SK-N-SH treated with all-trans-retinoic acid at 6 μM for 48 hours (cell line): ENCODE measurements around the gene MBD5.

ENCODE experiments used
- ATAC-seq: fragments of 200-7000 bp; cut with Tn5 transposase; 3 replicates; pipeline ENCODE4 v1.9.1; 2020; ENCODE audit warnings: mild to moderate bottlenecking, moderate library complexity
- ARNTL ChIP-seq: fragments of 450-650 bp; formaldehyde crosslinking; IDR thresholded peaks from 2 replicates; pipeline ENCODE4 v1.5.0; 2020; ENCODE audit warnings: low read depth, mild to moderate bottlenecking, moderate library complexity, borderline replicate concordance
- CSDC2 ChIP-seq: fragments of 250-450 bp; sonication (Bioruptor Pico); IDR thresholded peaks from 2 replicates; pipeline ENCODE4 v1.5.0; 2020; ENCODE audit warnings: mild to moderate bottlenecking, moderate library complexity
- ESRRG ChIP-seq: fragments of 250-450 bp; sonication (Bioruptor Pico); IDR thresholded peaks from 2 replicates; pipeline ENCODE4 v1.6.1; 2021; ENCODE audit warnings: mild to moderate bottlenecking
- ISL1 ChIP-seq: fragments of 250-450 bp; sonication (Bioruptor Pico); IDR thresholded peaks from 2 replicates; pipeline ENCODE4 v2.1.2; 2022; ENCODE audit warnings: mild to moderate bottlenecking, moderate library complexity
- PPARA ChIP-seq: fragments of 250-450 bp; sonication (Bioruptor Pico); IDR thresholded peaks from 2 replicates; pipeline ENCODE4 v1.5.0; 2020; ENCODE audit warnings: mild to moderate bottlenecking, borderline replicate concordance
- SNAI2 ChIP-seq: fragments of 250-450 bp; sonication (Bioruptor Pico); IDR thresholded peaks from 2 replicates; pipeline ENCODE4 v1.5.0; 2020; ENCODE audit warnings: mild to moderate bottlenecking, moderate library complexity
- TCF4 ChIP-seq: fragments of 250-450 bp; sonication (Bioruptor Pico); IDR thresholded peaks from 2 replicates; pipeline ENCODE4 v1.8.0; 2021; ENCODE audit warnings: mild to moderate bottlenecking, moderate library complexity, borderline replicate concordance
- ZC3H10 ChIP-seq: fragments of 250-450 bp; sonication (Bioruptor Pico); IDR thresholded peaks from 2 replicates; pipeline ENCODE4 v1.5.1; 2021; ENCODE audit warnings: mild to moderate bottlenecking, moderate library complexity
- ZFP3 ChIP-seq: fragments of 250-450 bp; sonication (Bioruptor Pico); IDR thresholded peaks from 2 replicates; pipeline ENCODE4 v1.5.0; 2020; ENCODE audit warnings: mild to moderate bottlenecking, moderate library complexity
- ZNF565 ChIP-seq: fragments of 450-650 bp; formaldehyde crosslinking; conservative IDR thresholded peaks from 2 replicates; pipeline ENCODE4 v1.5.0; 2020; ENCODE audit warnings: low read depth, mild to moderate bottlenecking, moderate library complexity
- ZNF70 ChIP-seq: fragments of 450-650 bp; formaldehyde crosslinking; IDR thresholded peaks from 2 replicates; pipeline ENCODE4 v1.5.0; 2020; ENCODE audit warnings: mild to moderate bottlenecking, moderate library complexity
- ZNF8 ChIP-seq: fragments of 450-650 bp; formaldehyde crosslinking; IDR thresholded peaks from 2 replicates; pipeline ENCODE4 v1.5.0; 2020; ENCODE audit warnings: mild to moderate bottlenecking, moderate library complexity
- TF ChIP-seq, protein P1 (sequence below): fragments of 250-450 bp; sonication (Bioruptor Pico); IDR thresholded peaks from 2 replicates; pipeline ENCODE4 v1.5.1; 2020; ENCODE audit warnings: low read depth, mild to moderate bottlenecking, moderate library complexity
- TF ChIP-seq, protein P2 (sequence below): fragments of 250-450 bp; sonication (Bioruptor Pico); IDR thresholded peaks from 2 replicates; pipeline ENCODE4 v1.5.0; 2020; ENCODE audit warnings: mild to moderate bottlenecking, moderate library complexity
- TF ChIP-seq, protein P3 (sequence below): fragments of 250-450 bp; sonication (Bioruptor Pico); IDR thresholded peaks from 2 replicates; pipeline ENCODE4 v1.5.1; 2021; ENCODE audit warnings: mild to moderate bottlenecking, moderate library complexity
- TF ChIP-seq, protein P4 (sequence below): fragments of 250-450 bp; sonication (Bioruptor Pico); IDR thresholded peaks from 2 replicates; pipeline ENCODE4 v1.8.0; 2021; ENCODE audit warnings: low read depth, mild to moderate bottlenecking, moderate library complexity, borderline replicate concordance

The MBD5 gene

DNA sequence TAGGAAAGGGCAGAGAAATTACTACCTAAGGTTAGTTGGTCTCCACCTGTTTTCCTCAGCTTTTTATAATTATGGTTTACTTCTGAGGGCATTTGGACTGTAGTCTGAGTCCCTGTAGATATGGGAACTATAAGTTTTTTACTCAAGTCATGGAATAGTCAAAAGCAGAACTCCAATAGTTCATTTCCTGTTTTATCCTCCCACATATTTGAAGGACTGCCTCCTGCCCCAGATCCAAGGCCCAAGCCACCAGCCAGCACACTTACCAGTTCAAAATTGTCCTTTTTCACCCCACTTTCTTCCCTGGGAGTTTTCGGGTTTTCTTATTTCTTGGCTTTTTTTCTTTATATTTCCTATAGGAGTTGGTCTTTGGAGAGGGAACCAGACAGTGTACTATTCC is 164.1 kb downstream of the MBD5 start (continued):
- TF ChIP-seq, protein P1, sequence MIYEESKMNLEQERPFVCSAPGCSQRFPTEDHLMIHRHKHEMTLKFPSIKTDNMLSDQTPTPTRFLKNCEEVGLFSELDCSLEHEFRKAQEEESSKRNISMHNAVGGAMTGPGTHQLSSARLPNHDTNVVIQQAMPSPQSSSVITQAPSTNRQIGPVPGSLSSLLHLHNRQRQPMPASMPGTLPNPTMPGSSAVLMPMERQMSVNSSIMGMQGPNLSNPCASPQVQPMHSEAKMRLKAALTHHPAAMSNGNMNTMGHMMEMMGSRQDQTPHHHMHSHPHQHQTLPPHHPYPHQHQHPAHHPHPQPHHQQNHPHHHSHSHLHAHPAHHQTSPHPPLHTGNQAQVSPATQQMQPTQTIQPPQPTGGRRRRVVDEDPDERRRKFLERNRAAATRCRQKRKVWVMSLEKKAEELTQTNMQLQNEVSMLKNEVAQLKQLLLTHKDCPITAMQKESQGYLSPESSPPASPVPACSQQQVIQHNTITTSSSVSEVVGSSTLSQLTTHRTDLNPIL (CRISPR knock-in tag) = no peak
- TF ChIP-seq TCF4 (CRISPR knock-in tag) (no peak), ISL1 (CRISPR knock-in tag) (no peak)
- TF ChIP-seq, protein P2, sequence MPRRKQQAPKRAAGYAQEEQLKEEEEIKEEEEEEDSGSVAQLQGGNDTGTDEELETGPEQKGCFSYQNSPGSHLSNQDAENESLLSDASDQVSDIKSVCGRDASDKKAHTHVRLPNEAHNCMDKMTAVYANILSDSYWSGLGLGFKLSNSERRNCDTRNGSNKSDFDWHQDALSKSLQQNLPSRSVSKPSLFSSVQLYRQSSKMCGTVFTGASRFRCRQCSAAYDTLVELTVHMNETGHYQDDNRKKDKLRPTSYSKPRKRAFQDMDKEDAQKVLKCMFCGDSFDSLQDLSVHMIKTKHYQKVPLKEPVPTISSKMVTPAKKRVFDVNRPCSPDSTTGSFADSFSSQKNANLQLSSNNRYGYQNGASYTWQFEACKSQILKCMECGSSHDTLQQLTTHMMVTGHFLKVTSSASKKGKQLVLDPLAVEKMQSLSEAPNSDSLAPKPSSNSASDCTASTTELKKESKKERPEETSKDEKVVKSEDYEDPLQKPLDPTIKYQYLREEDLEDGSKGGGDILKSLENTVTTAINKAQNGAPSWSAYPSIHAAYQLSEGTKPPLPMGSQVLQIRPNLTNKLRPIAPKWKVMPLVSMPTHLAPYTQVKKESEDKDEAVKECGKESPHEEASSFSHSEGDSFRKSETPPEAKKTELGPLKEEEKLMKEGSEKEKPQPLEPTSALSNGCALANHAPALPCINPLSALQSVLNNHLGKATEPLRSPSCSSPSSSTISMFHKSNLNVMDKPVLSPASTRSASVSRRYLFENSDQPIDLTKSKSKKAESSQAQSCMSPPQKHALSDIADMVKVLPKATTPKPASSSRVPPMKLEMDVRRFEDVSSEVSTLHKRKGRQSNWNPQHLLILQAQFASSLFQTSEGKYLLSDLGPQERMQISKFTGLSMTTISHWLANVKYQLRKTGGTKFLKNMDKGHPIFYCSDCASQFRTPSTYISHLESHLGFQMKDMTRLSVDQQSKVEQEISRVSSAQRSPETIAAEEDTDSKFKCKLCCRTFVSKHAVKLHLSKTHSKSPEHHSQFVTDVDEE (CRISPR knock-in tag) = no peak

DNA sequence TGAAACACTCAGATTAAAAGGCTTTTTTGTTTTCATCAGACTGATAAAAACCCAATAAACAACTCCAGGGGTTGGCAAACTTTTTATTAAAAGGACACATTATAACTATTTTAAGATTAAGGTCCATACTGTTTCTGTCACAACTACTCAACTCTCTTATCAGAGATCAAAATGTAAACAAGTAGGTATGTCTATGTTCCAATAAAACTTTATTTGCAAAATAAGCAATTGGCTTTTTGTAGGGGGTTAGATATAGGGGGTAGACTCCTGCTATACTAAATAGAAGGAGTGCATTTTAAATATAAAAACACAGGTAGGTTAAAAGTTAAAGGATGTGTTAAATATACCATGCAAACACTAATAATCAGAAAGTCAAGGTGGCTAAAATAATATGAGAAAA is 174.0 kb downstream of the MBD5 start:
- no peak for ATAC-seq
- TF ChIP-seq ISL1 (CRISPR knock-in tag) (no peak), ZC3H10 (CRISPR knock-in tag) (no peak), ARNTL (CRISPR knock-in tag) (no peak)
- TF ChIP-seq, protein P3, sequence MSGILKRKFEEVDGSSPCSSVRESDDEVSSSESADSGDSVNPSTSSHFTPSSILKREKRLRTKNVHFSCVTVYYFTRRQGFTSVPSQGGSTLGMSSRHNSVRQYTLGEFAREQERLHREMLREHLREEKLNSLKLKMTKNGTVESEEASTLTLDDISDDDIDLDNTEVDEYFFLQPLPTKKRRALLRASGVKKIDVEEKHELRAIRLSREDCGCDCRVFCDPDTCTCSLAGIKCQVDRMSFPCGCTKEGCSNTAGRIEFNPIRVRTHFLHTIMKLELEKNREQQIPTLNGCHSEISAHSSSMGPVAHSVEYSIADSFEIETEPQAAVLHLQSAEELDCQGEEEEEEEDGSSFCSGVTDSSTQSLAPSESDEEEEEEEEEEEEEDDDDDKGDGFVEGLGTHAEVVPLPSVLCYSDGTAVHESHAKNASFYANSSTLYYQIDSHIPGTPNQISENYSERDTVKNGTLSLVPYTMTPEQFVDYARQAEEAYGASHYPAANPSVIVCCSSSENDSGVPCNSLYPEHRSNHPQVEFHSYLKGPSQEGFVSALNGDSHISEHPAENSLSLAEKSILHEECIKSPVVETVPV (CRISPR knock-in tag) = no peak
- TF ChIP-seq, protein P4, sequence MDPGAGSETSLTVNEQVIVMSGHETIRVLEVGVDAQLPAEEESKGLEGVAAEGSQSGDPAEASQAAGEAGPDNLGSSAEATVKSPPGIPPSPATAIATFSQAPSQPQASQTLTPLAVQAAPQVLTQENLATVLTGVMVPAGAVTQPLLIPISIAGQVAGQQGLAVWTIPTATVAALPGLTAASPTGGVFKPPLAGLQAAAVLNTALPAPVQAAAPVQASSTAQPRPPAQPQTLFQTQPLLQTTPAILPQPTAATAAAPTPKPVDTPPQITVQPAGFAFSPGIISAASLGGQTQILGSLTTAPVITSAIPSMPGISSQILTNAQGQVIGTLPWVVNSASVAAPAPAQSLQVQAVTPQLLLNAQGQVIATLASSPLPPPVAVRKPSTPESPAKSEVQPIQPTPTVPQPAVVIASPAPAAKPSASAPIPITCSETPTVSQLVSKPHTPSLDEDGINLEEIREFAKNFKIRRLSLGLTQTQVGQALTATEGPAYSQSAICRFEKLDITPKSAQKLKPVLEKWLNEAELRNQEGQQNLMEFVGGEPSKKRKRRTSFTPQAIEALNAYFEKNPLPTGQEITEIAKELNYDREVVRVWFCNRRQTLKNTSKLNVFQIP (CRISPR knock-in tag) = no peak

DNA sequence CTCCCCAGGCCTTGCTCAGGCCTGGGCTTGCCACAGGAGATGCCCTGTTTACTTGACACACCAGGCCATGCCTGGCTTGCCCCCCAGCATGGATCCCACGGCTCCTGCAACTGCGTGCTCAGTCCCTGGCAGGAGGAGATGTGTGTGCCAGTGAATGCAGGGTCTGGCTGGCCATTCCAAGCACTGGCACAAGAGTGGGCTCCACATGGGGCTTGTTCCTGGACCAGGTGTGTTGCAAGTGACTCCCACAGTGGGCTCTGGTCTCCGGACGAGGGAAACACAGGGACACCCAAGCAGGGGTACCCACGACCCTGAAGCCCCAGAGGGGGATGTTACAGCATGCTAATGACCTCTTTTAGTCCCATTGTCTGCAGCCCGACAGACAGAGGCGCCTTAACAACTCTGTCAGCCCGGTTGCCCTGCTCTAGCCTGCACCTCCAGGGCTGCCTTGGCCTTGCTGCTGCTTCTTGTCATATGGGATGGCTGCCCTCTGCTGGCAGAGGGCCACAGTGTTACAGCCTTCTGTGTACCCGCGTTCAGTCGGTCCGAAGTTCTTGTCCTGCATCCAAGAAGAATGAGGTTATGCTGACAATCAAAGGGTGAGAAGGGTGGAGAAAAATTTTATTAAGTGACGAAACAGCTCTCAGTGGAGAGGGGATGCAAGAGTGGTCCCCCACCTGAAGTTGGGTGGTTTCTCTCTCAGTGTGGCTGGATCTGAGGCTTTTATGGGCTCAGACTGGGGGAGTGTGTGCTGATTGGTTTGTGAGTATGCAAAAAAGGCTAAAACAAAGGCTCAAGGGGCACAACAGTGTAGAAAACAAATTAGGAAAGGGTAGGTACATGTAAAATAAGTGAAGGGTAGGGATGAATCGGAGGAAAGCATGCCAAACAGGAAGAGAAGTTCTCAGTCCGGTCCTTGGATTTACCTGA is 180.4 kb downstream of the MBD5 start:
- peak; percentile 67 for ATAC-seq
- no peak for TF ChIP-seq CSDC2 (CRISPR knock-in tag)
- TF ChIP-seq TCF4 (CRISPR knock-in tag) = no peak
- TF ChIP-seq ZFP3 (CRISPR knock-in tag) = no peak
- TF ChIP-seq ZNF565 (CRISPR knock-in tag) = no peak
- TF ChIP-seq, protein P1 (CRISPR knock-in tag) = no peak
- TF ChIP-seq, all 23 proteins: peak for 0

DNA sequence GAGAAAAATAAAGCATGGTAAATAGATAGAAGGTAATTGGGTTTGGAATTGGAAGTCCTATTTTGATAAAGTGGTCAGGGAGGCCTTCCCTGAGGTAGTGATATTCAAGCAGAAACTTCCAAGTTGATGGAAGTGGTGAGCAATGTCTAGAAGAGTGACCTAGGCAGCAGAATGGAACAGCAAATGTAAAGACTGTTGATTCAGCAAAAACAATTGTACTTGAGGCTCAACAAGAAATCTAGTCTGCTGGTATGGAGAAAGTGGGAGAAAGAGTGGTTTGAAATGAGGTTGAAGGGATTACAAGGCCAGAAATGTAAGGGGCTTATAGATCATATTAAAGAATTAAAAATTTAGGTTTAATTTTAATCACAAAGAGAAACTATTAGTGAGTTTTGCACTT is 181.3 kb downstream of the MBD5 start:
- ATAC-seq = no peak
- TF ChIP-seq, protein P4 (CRISPR knock-in tag) = no peak
- TF ChIP-seq ISL1 (CRISPR knock-in tag) = no peak
- no peak for TF ChIP-seq ESRRG (CRISPR knock-in tag)
- TF ChIP-seq, protein P1 (CRISPR knock-in tag) = no peak
- TF ChIP-seq ZNF70 (CRISPR knock-in tag) = no peak
- TF ChIP-seq ARNTL (CRISPR knock-in tag) = no peak
- TF ChIP-seq, protein P2 (CRISPR knock-in tag) = no peak
- TF ChIP-seq TCF4 (CRISPR knock-in tag) = no peak
- no peak for TF ChIP-seq ZNF8
- no peak for TF ChIP-seq ZFP3 (CRISPR knock-in tag)
- no peak for TF ChIP-seq PPARA
- no peak for TF ChIP-seq SNAI2 (CRISPR knock-in tag)
- no peak for TF ChIP-seq ZNF565 (CRISPR knock-in tag)
